GM19463 (cell line): ENCODE data around the gene C1orf198.
"Not testable (repeated sequence)": the region's sequence is repeated elsewhere in the genome, so short reads cannot be mapped to it uniquely, and the experiment has no call there.

Experiments used
- ATAC-seq: cut with Tn5 transposase; IDR thresholded peaks from one replicate; pipeline ENCODE4 v1.9.1; 2021; ENCODE audit warnings: mild to moderate bottlenecking, moderate library complexity; ENCODE audit not compliant: unreplicated experiment

C1orf198 gene

DNA sequence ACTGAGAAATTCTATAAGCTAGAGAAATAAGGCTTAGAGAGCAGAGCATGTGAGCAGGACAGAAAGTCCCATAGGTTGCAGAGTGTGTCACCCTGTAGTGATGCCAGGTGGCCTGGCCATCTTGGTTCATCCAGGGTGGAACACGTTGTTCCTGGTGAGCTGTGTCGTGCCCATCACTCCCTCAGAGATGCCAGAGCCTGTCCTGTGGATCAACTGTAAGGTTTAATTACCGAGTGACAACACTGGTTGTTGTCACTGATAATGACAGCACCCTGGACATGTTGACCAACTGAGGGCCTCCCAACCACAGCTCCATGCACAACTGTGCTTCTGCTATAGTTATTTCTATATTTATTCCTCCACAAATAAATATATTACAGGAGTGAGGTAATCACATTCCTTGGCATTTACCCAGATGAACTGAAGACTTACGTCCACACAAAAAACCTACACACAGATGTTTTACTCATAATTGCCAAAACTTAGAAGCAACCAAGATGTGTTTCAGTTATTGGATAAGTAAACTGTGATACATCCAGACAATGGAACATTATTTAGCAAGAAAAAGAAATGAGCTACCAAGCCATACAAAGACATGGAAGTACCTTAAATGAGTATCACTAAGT lies 6.2 kb downstream of the C1orf198 start:
- no peak for ATAC-seq

GRCh38 chr1:230861489-230861888 lies 6.8 kb downstream of the C1orf198 start:
- ATAC-seq, result no peak

DNA sequence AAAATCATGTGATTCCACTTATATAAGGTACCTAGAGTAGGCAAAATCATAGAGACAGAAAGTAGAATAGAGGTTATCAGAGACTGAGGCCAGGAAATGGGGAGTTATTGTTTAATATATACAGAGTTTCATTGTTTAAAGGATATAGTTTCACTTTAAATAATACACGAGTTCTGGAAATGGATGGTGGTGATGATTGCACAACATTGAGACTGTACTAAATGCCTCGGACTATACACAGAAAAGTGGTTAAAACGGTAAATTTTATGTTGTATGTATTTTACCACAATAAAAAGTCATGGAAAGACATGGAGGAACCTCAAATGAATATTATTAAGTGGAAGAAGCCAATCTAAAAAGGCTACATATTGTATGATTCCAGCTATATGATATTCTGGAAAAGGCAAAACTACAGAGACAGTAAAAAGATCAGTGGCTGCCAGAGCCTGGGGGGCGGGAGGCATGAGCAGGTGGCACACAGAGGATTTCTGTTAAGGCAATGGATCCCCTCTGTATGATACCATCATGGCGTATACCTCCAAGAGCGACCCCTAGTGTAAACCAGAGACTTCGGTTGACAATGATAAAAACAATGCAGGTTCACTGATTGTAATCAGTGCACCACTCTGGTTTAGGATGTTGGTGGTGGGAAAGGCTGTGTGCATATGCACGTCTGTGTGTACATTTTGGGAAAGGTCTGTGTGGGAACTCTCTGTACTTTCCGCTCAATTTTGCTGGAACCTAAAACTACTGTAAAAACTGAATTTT lies 7.5 kb downstream of the C1orf198 start:
- no peak for ATAC-seq

DNA sequence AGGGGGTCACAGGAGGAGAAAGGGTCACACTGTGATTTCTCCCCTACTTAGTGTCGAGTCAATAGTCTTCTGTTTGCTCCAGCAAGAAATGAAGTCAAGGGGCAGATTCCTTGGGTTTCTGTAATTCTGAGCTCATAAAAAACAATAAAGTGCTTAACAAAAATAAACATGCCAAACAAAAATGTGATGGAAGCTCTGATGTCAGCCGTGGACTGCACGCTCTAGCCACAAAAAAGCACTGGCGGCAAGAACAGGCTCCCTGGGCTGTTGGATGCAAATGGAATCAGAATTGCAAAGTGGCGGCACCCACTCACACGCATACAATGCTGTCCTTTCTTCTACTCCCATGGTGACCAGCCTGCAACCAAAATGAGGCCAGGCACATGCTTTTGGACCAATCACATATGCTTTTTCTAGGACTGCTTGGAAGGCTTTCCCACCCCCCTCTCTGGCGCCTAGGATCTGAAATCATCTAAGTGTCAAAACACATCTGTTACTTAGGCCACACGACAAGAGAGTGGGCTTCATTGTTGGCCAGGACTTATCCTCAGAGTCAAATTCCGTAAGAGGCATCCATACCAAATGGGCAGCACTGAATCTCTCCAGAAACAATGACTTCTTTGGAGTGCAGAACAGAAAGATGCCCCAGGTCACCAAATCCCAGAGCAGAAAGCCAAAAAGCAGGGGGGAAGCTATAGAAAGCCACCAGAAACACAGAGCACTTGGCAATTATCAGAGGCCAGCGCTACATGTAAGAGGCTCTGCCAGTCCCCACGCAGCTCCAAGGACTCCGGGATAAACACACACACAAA lies 9.2 kb downstream of the C1orf198 start:
- no peak for ATAC-seq

DNA sequence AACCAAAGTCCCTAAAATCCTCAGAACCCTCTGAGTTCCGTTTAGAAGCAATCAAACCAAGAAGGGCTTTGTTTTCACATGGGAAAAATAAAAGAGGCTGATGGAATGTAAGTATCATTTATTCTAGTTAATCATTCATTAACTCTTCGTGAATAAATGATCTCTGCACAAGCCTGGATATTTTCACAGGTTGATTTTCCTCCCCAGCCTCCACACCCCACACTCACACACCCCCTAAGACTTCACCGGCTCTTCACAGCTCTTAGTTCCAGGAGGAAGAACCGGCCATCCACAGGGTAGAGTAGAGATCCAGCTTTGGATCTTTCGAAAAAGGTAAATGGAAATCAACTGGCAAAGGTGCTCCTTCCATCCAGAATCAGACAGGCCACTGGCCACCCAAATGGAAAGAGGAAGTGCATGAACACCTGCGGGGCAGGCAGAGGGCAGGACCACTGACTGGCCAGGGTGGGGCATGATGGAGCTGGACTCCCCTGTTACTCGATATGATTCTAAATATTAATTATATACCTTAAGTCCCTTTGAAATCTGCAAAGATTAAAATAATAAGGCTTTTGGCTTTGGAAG lies 10.0 kb downstream of the C1orf198 start:
- ATAC-seq, result no peak

DNA sequence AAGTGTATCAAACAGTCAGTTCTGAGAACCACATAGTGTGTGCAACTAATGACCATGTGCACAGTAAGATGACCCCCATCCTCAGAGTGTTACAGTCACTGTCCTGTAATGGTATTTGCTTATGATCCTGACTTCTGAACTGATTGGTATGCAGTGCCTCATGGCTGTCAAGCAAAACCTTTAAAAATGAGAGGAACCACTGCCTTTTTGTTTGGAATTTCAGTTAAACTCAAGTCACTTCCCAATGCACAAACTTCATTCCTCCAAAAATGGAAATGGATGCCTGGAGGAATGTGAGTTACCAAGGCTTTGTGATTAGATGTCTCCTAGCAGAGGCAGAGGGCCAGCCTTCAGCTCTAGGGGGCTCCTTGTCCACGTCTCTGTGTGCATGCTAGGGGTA lies 10.5 kb downstream of the C1orf198 start:
- no peak for ATAC-seq

DNA sequence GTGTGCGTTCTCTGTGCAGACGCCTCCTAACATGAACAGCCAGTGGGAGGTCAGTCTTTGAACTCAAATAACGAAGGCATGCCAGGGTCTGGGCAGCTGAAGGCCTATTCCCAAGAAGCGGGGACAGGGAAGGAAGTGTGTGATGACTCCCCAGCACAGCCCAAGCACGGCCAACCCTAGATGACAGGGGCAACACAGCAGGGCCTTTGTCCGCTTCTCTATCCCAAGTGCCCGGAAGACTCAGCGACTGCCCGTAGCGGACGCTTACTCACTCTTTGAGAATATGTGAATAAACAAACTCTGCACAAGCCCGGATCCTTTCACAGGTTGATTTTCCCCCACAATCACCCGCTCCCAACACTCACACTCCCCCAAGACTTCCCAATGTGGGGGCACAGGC lies 11.2 kb downstream of the C1orf198 start:
- ATAC-seq, result no peak

DNA sequence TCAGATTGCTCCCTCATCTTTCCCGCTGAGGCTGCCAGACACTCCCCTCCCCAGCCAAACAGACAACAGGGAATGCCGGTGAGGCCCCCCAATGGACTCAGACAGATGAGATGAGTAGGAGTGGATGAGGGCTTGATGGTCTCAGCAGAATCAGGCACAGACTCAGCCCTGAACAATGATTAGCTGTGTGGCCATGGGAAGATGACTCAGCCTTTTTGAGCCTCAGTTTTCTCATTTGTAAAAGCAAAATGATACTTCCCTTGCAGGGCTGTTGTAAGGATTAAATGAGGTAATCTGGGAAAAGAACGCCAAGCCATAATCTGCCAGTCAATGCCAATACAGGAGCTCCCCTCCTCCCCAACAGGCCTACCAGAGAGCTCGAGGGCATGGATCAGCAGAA lies 12.4 kb downstream of the C1orf198 start:
- no peak for ATAC-seq

DNA sequence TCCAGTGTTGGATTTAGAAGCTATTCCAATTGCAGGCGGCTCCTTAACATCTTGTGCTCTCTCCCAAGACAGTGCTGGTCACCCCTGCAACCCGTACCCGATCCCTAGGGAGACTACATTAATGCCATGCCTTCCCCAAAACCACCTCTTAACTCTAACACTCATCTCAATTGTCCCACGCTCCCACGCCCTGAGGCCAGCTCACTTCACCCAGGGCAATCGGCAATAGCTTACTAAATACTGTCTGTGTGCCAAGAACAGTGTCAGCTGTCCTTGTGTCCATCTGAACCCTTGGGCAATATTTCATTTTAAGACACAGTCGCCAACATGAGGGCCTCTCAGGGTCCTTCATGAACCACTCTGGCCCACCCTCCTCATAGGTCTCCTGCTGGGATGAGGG lies 13.9 kb downstream of the C1orf198 start:
- ATAC-seq, result no peak

GRCh38 chr1:230853731-230854130 lies 14.6 kb downstream of the C1orf198 start:
- no peak for ATAC-seq

DNA sequence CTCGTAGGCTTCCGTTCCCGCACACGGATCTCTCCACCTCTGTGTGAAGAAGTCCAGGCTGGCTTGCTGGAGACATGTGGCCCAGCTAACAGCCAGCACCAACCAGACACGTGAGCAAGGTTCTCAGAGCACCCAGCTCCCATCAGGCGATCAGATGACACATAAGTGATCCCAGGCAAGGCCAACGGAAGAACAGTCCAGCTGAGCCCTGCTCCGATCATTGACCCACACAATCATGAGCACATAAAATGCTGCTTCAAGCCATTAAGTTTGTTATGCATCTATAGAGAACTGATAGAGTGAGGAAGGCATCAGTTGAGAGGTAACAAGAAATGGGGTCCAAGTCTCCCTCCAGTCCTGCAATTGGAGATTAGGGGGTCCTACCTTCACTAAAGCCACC lies 15.4 kb downstream of the C1orf198 start:
- no peak for ATAC-seq

GRCh38 chr1:230851291-230851691 lies 17.0 kb downstream of the C1orf198 start:
- no peak for ATAC-seq

DNA sequence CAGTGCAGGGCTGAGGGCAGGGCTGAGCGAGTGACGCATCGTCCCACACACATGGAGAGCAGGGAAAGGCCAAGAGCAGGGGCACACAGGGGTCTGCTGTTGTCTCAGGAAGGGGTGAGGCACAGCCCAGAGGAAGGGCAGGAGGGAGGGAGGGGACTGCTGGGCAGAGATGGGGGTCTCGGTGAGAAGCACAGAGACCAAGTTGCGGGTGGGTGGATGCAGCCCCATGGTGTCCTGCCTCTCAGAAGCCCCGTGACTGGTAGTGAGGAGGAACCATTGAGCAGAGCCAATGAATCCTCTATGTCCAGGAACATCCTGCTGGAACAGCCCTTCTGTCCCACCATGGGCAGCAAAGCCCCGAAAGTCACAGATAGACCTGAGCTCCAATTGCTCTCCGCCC lies 17.8 kb downstream of the C1orf198 start:
- ATAC-seq, result no peak

GRCh38 chr1:230849451-230850224 lies 18.7 kb downstream of the C1orf198 start:
- no peak for ATAC-seq

GRCh38 chr1:230848235-230848634 lies 20.1 kb downstream of the C1orf198 start:
- ATAC-seq, result no peak

GRCh38 chr1:230845184-230845583 lies 23.1 kb downstream of the C1orf198 start:
- ATAC-seq, result not testable (repeated sequence)

GRCh38 chr1:230844561-230844960 lies 23.8 kb downstream of the C1orf198 start:
- ATAC-seq, result no peak

DNA sequence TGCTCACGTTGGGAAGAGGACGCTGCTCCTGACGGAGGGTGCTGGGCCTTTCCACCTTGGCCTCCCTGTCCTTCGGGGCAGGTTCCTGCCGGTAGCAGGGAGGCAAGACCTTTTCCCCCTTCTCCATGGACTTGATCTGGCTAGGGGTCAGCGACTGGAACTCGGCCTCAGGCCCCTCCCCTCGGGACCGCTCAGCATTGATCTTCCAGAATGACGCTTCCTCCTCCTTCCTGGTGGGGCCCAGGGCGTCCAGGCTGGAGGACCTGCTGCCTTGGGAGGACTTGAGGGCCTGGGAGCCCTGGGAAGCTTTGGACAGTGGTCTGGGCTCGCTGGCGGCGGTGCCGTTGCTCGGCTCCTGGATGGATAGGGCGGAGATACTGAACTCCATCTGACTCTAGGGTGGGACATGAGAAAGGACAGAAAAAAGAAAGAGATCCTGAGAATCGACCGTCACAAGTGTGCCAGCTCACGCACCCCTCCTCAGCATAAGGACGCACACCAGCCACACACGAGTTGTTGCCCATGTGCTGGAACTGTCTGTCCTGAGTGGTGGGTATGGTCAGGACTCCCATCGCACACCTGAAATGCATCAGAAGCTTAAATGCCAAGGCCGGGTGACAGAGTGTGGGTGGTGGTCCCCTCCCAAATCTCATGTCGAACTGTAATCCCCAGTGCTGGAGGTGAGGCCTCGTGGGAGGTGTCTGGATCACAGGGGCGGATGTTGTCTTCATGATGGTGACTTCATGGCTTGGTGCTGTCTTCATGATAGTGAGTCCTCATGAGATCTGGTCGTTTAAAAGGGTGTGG lies 24.6 kb downstream of the C1orf198 start:
- no peak for ATAC-seq

DNA sequence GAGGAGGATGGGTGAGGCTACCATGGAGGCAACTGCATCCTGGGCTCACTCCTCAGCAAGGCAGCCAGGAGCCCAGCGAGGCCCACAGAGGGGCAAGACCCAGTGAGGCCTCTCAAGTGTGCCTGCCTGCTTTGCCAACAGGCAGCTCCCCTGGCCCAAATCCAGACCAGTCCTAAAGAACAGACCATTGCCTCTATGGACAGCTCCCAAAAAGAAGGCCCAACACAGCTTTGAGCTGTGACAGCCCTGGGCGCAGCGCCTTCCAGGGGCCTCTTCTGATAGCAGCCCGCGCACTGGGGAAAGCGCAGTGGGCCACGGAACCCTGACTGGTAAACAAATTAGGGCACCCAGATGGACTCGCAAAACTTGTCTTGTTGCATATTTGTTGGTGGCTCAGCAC lies 25.5 kb downstream of the C1orf198 start:
- ATAC-seq, result no peak

DNA sequence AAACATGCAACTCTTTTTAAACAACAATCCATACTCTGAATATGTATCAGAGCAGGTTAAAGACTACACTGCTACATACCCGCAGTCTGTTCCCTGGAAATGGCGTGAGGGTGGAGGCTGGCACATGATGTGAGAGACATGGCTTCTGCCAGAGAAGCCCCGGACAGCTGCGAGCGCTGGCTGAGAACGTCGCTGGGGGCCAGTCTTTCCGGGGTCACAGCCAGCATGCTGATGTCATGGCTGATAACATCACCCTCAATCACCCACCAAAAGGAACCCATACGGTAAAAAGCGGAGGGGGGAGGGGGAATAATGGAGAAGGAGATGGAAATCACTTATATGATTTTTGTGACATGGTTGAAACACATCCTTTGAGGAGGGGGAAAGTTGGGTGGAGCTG lies 29.1 kb downstream of the C1orf198 start:
- no peak for ATAC-seq
